Esophagus squamous epithelium (tissue), 4 donors: ENCODE measurements around the gene IL18.

ENCODE experiments used
- CTCF ChIP-seq, 6 experiments: fragments of 450-650 bp in 4 of 6; fragments of 200-600 bp in 2 of 6; sonication (generic) in 2 of 6; IDR thresholded peaks; one replicate each; pipeline ENCODE4 v1.5.1; 2016 to 2019; ENCODE audit warnings: antibody characterized with exemption in 6 of 6, mild to moderate bottlenecking in 4 of 6, moderate library complexity in 4 of 6
- POLR2A ChIP-seq, 4 donors: fragments of 450-650 bp; IDR thresholded peaks; one replicate each; pipeline ENCODE4 v1.6.1; 2017; ENCODE audit warnings: antibody characterized with exemption in 4 of 4, mild to moderate bottlenecking in 4 of 4, moderate library complexity in 3 of 4

DNA sequence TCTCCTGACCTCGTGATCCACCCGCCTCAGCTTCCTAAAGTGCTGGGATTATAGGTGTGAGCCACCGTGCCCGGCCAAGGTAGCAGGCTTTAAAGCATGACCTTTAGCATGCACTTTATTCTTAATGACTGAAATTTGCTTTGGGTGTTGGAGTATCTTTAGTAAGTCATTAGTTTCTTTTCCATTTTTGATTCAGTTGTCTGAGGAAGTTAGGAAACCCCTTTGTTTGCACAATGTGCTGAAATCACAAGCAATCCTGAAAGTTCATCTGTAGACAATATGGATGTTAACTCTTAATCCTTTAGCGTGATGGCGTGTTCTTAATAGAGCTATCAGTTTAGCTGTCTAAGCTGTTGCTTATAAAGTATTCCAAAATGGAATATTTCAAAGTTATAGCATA is 60.4 kb downstream of the IL18 start:
- TF ChIP-seq POLR2A (IDR thresholded peaks at IDR 0.05) (no peak), CTCF (IDR thresholded peaks at IDR 0.05) (no peak)
